Neural cell (in vitro differentiated cells): ENCODE results near the gene MRO. TPM values are rescaled to one million over a fixed set of nuclear protein-coding genes. Genes with fewer than 3 reads are reported as not detected.

Experiments used
- H2AFZ ChIP-seq: fragments of 200-600, 300-800 bp; sonication (generic), shearing (Covaris generic); 2 replicates; pipeline ENCODE4 v1.6.0; 2014; ENCODE audit warnings: low read depth, mild to moderate bottlenecking, antibody characterized with exemption, low read length, moderate library complexity
- H3F3A ChIP-seq: fragments of 200-600 bp; shearing (Covaris generic); 2 replicates; pipeline ENCODE4 v1.6.1; 2016; ENCODE audit warnings: mild to moderate bottlenecking, moderate library complexity, mixed read lengths, antibody characterized with exemption, low read length; ENCODE audit not compliant: insufficient read depth, poor library complexity, severe bottlenecking
- H3K27ac ChIP-seq: fragments of 200-600, 300-800 bp; sonication (generic), shearing (Covaris generic); 2 replicates; pipeline ENCODE4 v1.5.1; 2014; ENCODE audit warnings: mild to moderate bottlenecking, low read length, moderate library complexity
- H3K27me3 ChIP-seq: fragments of 300-800, 200-600 bp; sonication (generic), shearing (Covaris generic); 2 replicates; pipeline ENCODE4 v1.6.0; 2014; ENCODE audit warnings: mild to moderate bottlenecking, low read depth, low read length, moderate library complexity; ENCODE audit not compliant: insufficient read depth
- H3K36me3 ChIP-seq: fragments of 300-800, 200-600 bp; sonication (generic), shearing (Covaris generic); 2 replicates; pipeline ENCODE4 v1.5.1; 2014; ENCODE audit warnings: mild to moderate bottlenecking, antibody characterized with exemption, low read length, moderate library complexity; ENCODE audit not compliant: insufficient read depth
- H3K4me2 ChIP-seq: fragments of 300-800, 200-600 bp; sonication (generic), shearing (Covaris generic); 2 replicates; pipeline ENCODE4 v1.6.0; 2014; ENCODE audit warnings: mild to moderate bottlenecking, low read length
- H3K4me3 ChIP-seq: fragments of 300-800, 200-600 bp; sonication (generic), shearing (Covaris generic); 2 replicates; pipeline ENCODE4 v1.5.1; 2014; ENCODE audit warnings: mild to moderate bottlenecking, low read length, moderate library complexity
- H3K79me2 ChIP-seq: fragments of 200-600 bp; shearing (Covaris generic); replicated peaks from 2 replicates; pipeline ENCODE4 v1.6.0; 2014; ENCODE audit warnings: mild to moderate bottlenecking, low read length, moderate library complexity; ENCODE audit not compliant: insufficient read depth
- H3K9ac ChIP-seq: fragments of 300-800, 200-600 bp; sonication (generic), shearing (Covaris generic); 2 replicates; pipeline ENCODE4 v1.6.1; 2016; ENCODE audit warnings: mild to moderate bottlenecking, low read length, mixed read lengths
- H3K9me2 ChIP-seq: fragments of 200-600 bp; shearing (Covaris generic); 2 replicates; pipeline ENCODE4 v1.6.1; 2016; ENCODE audit warnings: mild to moderate bottlenecking, low read length, mixed read lengths; ENCODE audit not compliant: insufficient read depth
- H3K9me3 ChIP-seq: fragments of 200-600, 300-800 bp; sonication (generic), shearing (Covaris generic); 2 replicates; pipeline ENCODE4 v1.6.1; 2016; ENCODE audit warnings: mild to moderate bottlenecking, mixed run types, low read length, moderate library complexity, mixed read lengths
- H4K20me1 ChIP-seq: fragments of 200-600 bp; shearing (Covaris generic); 2 replicates; pipeline ENCODE4 v1.6.1; 2016; ENCODE audit warnings: mild to moderate bottlenecking, mixed run types; ENCODE audit not compliant: insufficient read depth
- CTCF ChIP-seq: fragments of 450-650 bp; IDR thresholded peaks from 2 replicates; pipeline ENCODE4 v1.5.1; 2014; ENCODE audit warnings: antibody characterized with exemption, mild to moderate bottlenecking, moderate library complexity; ENCODE audit not compliant: poor library complexity, severe bottlenecking
- EP300 ChIP-seq: fragments of 450-650 bp; conservative IDR thresholded peaks from 2 replicates; pipeline ENCODE4 v1.6.1; 2014; ENCODE audit warnings: antibody characterized with exemption, mild to moderate bottlenecking, moderate library complexity; ENCODE audit not compliant: poor library complexity, severe bottlenecking
- EZH2 ChIP-seq: fragments of 200-600, 300-800 bp; shearing (Covaris generic), sonication (generic); IDR thresholded peaks from 2 replicates; pipeline ENCODE4 v1.6.1; 2014; ENCODE audit warnings: antibody characterized with exemption, low read length, borderline replicate concordance, mild to moderate bottlenecking; ENCODE audit not compliant: insufficient read depth, poor library complexity, severe bottlenecking
- MXI1 ChIP-seq: fragments of 450-650 bp; conservative IDR thresholded peaks from 2 replicates; pipeline ENCODE4 v1.6.1; 2014; ENCODE audit warnings: antibody characterized with exemption, mild to moderate bottlenecking; ENCODE audit not compliant: poor library complexity, severe bottlenecking
- POLR2AphosphoS5 ChIP-seq: IDR thresholded peaks from 2 replicates; pipeline ENCODE4 v1.6.1; 2012
- RAD21 ChIP-seq: fragments of 450-650 bp; conservative IDR thresholded peaks from 2 replicates; pipeline ENCODE4 v1.6.1; 2014; ENCODE audit warnings: antibody characterized with exemption, mild to moderate bottlenecking, moderate library complexity
- REST ChIP-seq: IDR thresholded peaks from 2 replicates; pipeline ENCODE4 v1.6.1; 2012; ENCODE audit warnings: borderline replicate concordance
- SMC3 ChIP-seq: fragments of 450-650 bp; conservative IDR thresholded peaks from 2 replicates; pipeline ENCODE4 v1.6.1; 2014; ENCODE audit warnings: antibody characterized with exemption, mild to moderate bottlenecking, moderate library complexity; ENCODE audit not compliant: poor library complexity
- TAF1 ChIP-seq: IDR thresholded peaks from 2 replicates; pipeline ENCODE4 v1.6.1; 2012; ENCODE audit warnings: low read depth
- polyA plus RNA-seq: library from polyadenylated mRNA; depleted of rRNA; stranded (reverse); fragments of >200 nt; gene quantifications from 2 replicates; pipeline ENCODE4 v1.2.3, GENCODE V29; 2014

MRO gene
- polyA plus RNA-seq, 1 donor from 2014 or later, result not detected

- H3K9me2 ChIP-seq, result no peaks in the 10 kb centered on the region
- no peak overlapping the region for H3K4me2 ChIP-seq
- H3K27ac ChIP-seq, result no peak overlapping the region
- H3K79me2 ChIP-seq, result no peaks in the 10 kb centered on the region
- H3K4me3 ChIP-seq, result no peak overlapping the region
- no peaks in the 10 kb centered on the region for H4K20me1 ChIP-seq
- no peaks in the 10 kb centered on the region for H3K9me3 ChIP-seq
- no peak overlapping the region for H2AFZ ChIP-seq
- H3K36me3 ChIP-seq, result no peaks in the 10 kb centered on the region
- H3K9ac ChIP-seq, result no peak overlapping the region
- H3F3A ChIP-seq, result no peaks in the 10 kb centered on the region
- no peaks in the 10 kb centered on the region for H3K27me3 ChIP-seq
- TF ChIP-seq REST (no peak), SMC3 (no peak), EP300 (no peak), CTCF (no peak), EZH2 (no peak), MXI1 (no peak), TAF1 (no peak), POLR2AphosphoS5 (no peak)
Measured at GRCh38 chr18:50844554-50844953, 24.7 kb upstream of the MRO start.

GRCh38 chr18:50842846-50843245, 23.0 kb upstream of the MRO start:
- no peaks in the 10 kb centered on the region for H4K20me1 ChIP-seq
- no peak overlapping the region for H2AFZ ChIP-seq

GRCh38 chr18:50839996-50840395, 20.2 kb upstream of the MRO start:
- H3K9ac ChIP-seq, result no peak overlapping the region
- no peaks in the 10 kb centered on the region for H3F3A ChIP-seq
- no peaks in the 10 kb centered on the region for H3K79me2 ChIP-seq
- H3K4me2 ChIP-seq, result no peak overlapping the region
- no peaks in the 10 kb centered on the region for H3K36me3 ChIP-seq
- H4K20me1 ChIP-seq, result no peaks in the 10 kb centered on the region
- H3K9me2 ChIP-seq, result no peaks in the 10 kb centered on the region
- H3K27me3 ChIP-seq, result no peaks in the 10 kb centered on the region
- no peak overlapping the region for H3K4me3 ChIP-seq
- H3K27ac ChIP-seq, result no peak overlapping the region
- no peak overlapping the region for H2AFZ ChIP-seq
- TF ChIP-seq RAD21, result no peak
- no peak for TF ChIP-seq MXI1
- no peak for TF ChIP-seq SMC3
- no peak for TF ChIP-seq EP300
- TF ChIP-seq POLR2AphosphoS5, result no peak
- no peak for TF ChIP-seq REST
- TF ChIP-seq CTCF, result no peak
- no peak for TF ChIP-seq EZH2
- no peak for TF ChIP-seq TAF1
- H3K9me3 ChIP-seq, result no peaks in the 10 kb centered on the region

More at GRCh38 chr18:50842846-50843245, 23.0 kb upstream of the MRO start:
- Histone ChIP-seq H3K79me2 (no peaks in the 10 kb centered on the region), H3K9me3 (no peaks in the 10 kb centered on the region), H3K9ac (no peak overlapping the region), H3F3A (no peaks in the 10 kb centered on the region), H3K9me2 (no peaks in the 10 kb centered on the region), H3K36me3 (no peaks in the 10 kb centered on the region), H3K27me3 (no peaks in the 10 kb centered on the region), H3K27ac (no peak overlapping the region), H3K4me3 (no peak overlapping the region), H3K4me2 (no peak overlapping the region)
- TF ChIP-seq MXI1, result no peak
- no peak for TF ChIP-seq EP300
- no peak for TF ChIP-seq SMC3
- no peak for TF ChIP-seq RAD21
